NCI-H2171 treated with DMSO at 0.1 percent for 48 hours (cell line): ENCODE data around the gene HEXB.
"Not testable (repeated sequence)": the region's sequence is repeated elsewhere in the genome, so short reads cannot be mapped to it uniquely, and the experiment has no call there.

Experiments used
- DNase-seq: peaks from one replicate; lab custom pipeline; 2025; lab: John Stamatoyannopoulos, UW

HEXB gene

DNA sequence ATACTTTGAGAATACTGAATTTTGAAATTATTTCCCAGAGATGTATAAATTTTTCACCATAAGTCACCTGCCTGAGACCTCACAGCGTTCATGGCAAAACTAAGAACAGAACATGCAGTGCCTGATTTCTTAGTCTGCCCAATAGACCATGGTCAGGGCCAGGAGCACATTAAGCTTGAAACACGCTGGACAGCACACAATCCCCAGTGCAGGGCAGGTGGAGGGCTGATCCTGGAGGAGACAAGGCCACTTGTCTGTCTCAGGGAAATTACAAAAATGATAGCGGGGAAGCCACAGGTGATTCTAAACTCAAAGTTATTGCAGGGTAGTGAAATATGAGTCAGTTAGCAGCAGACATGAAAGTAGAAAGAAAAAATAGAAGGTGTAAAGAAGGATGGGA, 25.9 kb upstream of the HEXB start:
- DNase-seq, result no peak

DNA sequence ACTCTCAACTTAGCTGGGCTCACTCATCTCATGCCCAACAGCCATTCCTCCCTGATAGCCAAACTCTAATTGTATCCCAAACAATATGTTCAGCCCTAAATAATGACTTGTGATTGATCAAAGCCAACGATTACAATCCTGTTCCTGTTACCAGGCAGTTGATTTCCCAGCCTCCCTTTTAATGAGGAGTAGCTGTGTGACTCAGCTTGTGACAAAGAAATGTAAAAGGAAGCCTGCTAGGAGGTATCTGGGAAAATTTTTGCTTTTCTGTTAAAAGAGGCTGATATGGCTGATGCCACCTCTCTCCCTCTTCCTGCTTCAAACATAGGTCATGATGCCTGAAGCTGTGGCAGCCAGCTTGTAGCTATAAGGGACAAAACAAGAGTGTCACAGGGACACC, 24.9 kb upstream of the HEXB start:
- DNase-seq, result no peak

DNA sequence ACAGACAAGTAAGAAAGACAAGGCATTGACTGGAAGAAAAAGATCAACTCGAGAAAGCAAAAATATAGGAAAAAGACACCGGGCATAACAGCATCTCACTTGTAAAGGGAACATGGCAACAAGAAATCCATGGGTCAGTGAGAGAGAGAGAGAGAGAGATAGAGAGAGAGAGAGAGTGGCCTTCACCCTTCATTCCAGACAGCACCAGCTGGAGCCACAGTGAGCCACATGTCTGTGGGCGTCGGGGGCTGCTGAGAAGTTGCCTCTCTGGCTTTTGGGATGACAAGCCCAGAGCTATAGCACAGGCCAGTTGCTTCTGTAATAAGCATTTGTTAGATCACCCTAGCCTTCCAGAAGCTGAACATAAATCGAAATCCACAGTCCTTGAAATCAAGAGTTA, 24.2 kb upstream of the HEXB start:
- DNase-seq, result no peak

DNA sequence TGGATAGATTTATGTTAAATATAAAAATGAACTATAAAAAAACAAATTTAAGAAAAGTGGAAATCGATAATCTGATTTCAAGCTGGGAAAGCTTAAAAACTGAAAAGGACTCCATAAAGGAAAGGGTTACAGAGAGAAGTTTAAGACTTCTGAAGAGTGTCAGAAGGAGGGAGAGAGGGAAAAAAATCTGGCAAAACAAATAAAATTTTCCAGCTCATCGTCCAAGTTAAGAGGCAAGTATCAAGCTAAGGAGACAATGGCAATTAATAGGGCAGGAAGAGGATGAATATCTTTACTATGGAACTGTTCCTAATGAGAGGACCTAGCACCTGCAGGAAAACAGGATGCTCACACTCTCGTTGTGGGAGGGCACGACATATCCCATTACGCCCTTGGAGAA, 20.5 kb upstream of the HEXB start:
- DNase-seq, result no peak

DNA sequence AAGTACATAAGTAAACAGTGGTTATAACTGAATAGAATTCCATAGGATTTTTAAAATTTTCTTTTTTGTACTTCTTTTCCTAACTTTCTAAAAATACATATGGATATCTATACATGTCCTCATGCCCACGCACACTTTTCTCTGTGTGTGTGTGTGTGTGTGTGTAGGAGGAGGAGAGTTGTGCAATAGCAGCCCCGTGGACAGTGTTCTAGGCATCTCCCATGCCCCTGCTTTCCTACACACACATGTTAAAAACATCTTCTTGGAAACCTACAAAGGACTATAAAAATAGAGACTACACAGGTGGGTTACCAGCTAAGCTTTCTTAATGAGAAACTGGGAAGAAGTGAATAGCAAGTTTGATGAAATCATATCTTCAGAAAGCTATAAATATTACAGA, 19.8 kb upstream of the HEXB start:
- DNase-seq, result no peak

DNA sequence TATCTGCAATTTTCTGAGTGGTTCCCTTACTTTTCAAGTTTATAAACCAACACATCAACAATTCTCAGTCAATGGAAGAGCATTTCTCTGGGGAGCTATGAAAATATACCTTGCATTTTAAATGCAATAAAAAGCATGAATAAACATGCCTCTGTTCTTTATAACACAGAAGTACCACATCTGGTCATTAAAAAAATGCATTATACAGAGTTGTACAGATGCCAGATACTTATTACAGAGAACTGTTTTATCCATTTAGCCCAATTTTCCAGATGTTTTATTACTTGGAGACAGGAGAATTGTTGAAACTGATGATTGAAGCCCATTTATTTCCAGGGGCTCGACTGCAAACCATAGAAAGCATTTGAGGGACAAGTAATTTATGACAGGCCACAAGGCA, 19.2 kb upstream of the HEXB start:
- no peak for DNase-seq

DNA sequence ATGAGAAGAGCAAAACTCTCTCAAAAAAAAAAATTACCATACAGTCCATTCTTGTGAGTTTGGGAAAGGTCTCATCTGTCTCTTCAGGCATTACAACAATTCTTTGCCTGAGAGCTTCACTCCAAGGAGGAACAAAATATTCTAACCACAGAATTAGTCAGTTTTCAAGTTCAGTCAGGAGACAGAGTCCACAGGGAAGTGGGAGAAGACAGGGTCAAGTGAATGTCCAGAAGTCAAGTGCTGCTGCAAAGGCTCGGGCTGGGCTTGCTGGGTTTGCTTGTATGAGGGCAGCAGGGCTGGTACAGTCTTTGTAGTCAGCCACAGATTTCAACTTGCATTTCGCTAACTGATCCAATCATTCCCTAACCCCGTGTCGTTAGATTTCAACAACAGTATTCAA, 17.6 kb upstream of the HEXB start:
- DNase-seq, result no peak

DNA sequence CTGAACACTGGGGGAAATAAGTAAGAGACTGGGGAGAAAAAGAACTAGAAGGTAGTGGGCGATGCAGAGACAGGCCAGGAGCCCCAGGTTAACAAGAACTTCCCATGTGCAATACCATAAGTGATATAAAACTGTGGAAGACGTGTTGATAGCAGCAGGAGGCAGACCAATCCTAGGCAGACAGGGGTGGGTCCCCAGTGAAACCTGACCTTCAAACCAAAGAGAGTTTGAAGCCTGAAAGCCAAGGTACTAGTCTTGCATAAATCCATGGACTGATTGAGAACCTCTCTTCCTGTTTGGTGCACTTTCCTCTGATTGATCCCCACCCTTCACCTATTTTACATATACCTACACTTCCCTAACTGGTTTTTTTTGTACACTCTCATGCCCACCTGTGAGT, 15.2 kb upstream of the HEXB start:
- no peak for DNase-seq

DNA sequence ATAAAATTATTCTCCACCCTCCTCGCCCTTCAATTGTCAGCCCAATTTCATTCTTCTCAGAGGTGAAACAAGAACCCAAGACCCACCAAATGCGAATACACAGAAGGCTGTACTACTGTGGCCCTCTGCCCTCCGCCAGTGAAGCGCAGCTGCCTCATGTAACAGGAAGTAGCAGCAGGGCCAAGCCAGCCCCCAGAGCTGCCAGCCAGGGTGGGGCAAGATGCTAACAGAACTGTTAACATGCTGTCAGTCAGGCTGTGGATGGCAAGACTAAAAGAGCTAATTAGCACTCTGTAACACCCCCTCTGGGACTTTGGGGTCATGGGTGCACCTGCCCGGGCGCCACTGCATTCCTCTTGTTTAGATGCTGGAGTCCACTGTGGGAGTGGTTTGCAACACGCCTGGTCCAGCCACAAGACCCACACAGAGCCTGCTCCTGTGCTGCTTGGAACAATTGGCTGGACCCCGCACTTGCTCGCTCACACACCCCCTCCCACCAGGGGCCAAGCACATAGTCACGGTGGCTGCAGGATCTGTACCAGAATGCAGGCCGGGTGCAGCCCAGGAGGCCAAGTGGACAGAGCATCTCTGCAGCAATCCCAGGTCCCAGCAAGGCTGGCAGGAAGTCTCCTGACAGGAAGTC, 14.5 kb upstream of the HEXB start:
- no peak for DNase-seq

DNA sequence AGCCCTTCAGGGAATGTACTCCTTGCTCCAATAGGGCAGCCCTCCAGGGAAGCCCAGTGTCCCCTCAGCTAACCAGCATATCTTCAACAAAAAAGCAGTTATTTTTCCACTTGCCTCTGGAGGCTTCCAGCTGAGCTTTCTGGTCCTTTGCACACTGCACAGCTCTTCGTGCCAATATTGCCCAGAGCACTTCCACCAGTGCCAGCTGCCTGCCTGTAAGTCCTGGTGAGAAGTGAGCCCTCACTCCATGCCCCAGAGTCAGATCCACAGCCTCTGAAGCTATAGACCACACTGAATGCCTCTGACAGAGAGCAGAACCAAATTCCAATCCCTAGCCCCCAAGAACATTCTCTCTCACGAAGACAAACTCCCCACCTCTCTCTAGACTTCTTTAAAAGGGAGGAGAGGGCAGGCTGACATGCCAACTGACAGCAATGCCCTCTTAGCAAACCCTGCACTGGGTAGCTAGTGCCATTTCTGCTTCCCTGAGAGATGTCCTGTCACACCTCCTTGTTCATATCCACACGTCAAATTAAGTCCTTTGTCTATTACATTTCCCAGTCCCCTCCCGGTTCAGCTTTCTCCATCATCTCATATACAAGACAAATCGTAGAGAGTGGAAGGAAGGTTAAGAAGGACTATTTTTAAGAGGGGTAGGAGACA, 12.7 kb upstream of the HEXB start:
- DNase-seq, result no peak

DNA sequence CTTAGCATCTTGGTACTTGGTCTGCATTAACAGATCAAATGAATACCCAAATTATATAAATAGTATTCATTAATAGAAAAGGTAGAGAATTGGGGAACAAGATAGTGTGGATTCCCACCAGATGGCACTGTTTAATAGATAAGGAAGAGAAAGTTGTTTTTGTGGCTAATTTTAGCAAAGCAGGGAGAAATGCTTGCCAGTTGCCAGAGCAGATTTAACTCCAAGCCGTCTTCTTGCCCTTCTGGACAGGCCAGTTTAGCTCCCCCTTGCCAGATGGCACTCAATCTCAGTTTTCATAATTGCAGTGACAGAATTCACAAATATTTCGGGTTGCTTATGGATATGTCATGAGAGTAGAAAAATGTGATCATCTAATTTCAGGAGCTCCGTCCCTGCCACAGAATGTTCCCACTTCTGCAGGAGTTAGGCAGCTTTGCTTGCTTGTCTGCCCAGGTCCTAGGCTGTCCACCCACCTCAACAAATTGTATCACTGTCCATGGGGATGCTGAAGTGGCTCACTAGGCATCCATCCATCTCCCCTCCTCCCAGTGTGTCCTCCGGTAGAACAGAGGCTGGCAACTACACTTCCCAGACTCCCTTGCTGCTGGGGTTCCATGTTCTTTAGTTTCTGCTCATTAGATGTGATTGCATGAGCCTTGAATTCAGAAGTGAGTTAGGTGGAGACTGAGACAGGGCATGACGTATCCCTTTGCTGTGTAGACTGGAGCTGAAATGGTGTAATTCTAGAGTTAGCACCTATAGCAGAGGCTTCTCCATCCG, 11.8 kb upstream of the HEXB start:
- peak; percentile 53 for DNase-seq

DNA sequence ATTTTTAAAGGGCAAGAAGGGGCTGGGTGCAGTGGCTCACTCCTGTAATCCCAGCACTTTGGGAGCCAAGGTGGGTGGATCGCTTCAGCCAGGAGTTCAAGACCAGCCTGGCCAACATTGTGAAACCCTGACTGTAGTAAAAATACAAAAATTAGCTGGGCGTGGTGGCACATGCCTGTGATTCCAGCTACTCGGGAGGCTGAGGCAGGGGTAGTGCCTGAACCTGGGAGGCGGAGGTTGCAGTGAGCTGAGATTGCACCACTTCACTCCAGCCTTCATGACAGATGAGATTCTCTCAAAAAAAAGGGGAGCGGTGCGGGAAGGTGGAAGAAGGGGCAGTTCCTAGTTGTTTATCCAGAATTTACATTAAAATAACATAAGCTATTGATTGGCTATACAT, 8.6 kb upstream of the HEXB start:
- DNase-seq, result not testable (repeated sequence)

DNA sequence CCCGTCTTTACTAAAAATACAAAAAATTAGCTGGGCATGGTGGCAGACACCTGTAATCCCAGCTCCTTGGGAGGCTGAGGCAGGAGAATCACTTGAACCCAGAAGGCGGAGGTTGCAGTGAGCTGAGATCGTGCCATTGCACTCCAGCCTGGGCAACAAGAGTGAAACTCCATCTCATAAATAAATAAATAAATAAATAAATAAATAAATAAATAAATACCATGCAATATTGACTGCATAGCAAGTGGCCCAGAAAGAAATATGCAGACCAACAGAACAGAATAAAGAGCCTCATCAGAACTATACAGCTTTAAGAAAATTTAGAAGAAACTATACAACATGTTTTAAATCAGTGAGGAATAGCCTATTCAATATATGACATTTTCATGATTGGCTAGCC, 6.9 kb upstream of the HEXB start:
- DNase-seq, result not testable (repeated sequence)

DNA sequence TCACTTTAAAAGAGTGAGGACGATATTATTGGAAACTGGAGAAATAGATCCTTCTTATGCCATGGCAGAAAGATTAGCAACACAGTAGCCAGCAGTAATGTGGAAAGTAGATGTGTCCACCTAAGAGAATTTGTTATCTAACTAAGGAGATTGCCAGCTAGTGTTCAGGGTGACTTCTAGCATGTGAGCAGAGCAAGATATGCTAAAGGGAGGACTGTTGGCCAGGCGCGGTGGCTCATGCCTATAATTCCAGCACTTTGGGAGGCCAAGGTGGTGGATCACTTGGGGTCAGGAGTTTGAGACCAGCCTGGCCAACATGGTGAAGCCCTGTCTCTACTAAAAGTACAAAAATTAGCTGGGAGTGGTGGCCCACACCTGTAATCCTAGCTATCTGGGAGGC, 5.7 kb upstream of the HEXB start:
- DNase-seq, result not testable (repeated sequence)

DNA sequence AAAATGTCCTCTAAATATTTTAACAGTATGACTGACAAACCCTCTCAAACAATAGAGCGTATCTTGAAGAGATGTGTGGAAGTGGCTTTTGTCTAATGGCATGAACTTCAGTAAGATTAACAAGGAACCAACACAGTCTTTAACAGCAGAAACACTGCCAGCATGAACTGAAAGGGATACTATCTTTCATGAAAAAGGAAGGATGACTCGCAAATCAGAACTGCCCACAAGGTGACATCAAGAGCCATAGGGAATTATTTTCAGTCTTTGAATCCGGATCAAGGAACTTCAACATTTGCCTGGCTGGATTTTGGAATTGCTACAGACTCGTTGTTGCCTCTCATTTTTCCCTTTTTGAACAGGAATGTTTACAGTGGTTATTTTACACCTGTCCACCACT, 5.1 kb upstream of the HEXB start:
- no peak for DNase-seq

DNA sequence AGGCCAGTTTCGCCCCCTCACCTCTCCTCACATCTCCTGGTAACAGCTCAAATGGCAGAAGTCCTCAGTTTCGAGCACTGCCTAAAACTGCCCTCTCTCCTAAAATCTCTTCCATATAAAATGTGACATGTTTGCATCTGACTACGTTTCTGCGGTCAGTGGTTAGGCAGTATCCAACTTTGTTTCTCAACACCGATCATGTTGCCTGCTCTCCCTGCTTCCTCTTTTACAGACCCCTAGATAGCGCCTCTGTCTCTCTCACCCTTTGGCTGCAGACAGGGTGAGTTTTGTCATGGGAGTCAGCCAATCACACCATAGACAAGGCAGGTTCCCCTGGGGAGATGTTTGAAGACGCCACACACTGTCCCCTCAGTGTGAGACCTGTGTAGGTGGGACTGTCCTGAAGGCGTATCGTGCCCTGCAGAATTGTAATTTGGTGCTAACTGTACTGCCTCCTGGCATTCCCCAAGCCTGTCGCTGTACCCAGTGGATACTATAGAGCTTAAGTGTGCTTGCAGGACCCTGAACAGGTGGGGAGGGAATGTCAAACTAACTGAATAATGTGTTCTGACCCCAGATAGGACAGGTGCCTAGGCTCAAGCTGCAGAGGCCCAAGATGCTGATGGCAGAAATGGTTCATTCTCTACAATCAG, 1.1 kb downstream of the HEXB start:
- DNase-seq, result no peak

DNA sequence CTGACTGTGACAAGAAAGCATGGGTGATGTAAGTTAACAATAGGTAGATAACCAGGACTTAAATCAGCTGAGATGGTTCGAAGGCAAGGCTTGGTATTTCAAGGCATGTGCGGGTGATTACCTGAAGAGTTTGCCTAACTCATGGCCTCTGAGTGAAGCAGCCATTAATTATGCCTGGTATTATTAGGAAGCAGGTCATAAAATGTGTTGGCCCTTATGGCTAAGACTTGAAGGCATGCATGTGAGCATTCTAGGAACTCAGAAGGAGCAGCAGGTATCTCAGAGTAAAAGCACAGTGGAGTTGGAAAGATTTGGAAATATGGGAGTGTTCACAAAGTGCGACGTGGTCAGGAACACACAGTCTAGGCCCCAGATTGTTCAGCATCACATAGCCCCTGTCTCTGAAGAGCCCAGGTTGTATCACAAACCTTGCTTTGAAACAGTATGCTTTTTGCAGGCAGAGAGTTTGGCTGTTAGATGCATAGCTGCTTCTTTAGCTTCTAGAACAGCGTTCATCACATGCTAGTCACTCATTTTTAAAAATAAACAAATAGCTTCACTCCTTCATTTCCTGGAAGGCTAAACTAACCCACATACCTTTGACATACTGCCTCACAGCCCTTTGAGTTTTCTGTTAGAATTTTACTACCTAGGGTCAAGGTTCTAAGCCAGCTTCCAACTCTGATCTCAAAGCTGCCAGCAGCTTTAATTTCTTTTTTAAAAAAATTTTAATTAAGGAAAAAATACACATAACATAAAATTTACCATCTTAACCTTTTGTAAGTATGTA, 2.1 kb downstream of the HEXB start:
- no peak for DNase-seq

DNA sequence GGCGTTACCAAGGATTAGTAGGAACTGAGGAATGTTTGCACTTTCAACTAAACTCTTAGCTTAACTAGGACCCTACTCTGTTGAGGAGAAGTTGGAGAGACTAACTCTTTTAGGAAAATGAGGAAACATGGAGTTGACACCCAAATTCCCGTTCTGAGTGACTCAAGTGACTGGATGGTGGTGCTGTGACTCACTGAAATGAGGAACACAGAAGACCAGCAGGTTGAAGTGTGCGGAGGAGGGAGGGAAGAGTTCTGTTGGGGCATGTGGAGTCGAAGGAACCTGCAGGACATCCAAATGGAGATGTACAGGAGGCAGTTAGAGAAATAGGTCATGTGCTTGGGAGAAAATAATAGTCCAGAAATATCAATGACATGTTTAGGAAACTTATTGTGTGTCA, 8.2 kb downstream of the HEXB start:
- no peak for DNase-seq

DNA sequence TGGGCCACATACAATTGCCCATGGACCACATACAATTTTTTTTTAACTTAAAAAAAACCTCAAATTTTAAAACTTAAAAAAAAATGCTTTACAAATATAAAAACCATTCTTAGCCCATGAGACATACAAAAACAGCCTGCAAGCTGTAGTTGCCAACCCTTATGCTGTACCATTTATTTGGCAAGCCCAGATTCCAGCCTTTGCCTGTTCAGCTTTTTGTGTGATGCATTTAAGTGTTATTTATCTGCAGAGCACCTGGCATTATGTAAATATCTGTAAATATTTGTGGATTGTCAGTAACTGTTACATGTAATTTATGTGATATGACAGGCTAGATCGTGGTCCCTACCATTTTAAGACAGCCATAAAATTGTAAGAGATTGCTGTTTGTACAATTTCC, 32.6 kb downstream of the HEXB start:
- DNase-seq, result no peak

DNA sequence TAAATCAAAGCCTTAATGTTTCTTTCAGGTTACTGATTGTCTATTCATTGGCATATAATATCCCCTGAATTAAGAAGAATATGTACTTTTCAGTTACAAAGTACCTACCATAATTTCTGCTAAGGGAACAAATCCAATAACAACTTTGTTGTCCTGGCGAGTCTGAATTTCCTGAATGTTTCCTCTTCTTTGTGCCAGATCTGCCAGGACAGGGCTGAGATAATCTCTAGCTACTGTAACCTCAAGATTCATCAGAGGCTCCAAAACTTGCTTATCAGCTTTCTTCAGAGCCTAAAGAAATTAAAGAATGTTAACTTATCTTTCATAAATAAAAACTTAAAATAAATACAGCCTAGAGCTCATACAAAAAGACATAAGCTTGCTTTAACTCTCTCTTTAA, 37.2 kb downstream of the HEXB start:
- no peak for DNase-seq

DNA sequence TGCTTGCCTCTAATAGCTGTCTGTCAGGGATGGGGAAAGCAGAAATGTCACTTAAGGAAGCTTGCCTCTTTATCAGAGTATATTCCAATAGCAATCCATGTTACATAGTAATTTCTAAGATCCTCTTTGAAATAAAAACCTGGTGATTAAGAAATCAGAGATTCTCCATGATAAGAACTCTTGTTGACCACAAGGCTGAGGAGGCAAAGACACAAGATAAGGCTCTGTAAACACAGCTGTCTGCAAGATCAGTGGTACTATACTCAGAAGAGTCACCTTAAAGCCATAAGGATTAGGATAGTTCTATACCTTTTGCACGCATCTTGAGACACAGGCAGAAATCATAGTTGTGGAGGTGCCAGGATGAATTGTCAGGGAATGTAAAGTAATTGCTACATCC, 40.3 kb downstream of the HEXB start:
- DNase-seq, result no peak

DNA sequence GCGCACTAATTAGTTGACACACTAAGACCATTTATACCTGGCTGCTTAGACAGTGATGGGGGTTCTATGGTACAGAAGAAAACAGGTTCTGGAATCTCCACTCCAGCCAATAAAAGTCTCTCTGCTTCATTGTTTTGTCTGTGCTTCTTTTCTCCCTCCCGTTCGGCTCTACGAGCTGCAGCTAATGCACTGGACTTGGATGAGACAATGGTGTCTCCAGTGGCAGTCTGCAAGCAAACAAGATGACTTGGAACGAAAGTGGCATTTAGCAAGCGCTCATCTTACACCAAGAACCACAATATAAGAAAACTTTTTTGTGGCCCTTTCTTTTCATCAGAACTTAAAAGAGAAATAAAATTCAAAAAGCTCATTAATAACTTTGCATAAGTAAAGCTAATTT, 51.7 kb downstream of the HEXB start:
- DNase-seq, result no peak
